Panc1 (cell line): ENCODE results near the gene FBXO27.

ENCODE experiments used
- CTCF ChIP-seq: fragments of 450-650 bp; IDR thresholded peaks from 2 replicates; pipeline ENCODE4 v1.5.1; 2017; ENCODE audit warnings: mild to moderate bottlenecking
- POLR2AphosphoS5 ChIP-seq: IDR thresholded peaks from 2 replicates; pipeline ENCODE4 v1.6.1; 2012; ENCODE audit warnings: mild to moderate bottlenecking, low read depth, low read length, moderate library complexity
- REST ChIP-seq, 2 experiments: IDR thresholded peaks; 2 replicates each; pipeline ENCODE4 v1.6.1; 2011 to 2012; ENCODE audit warnings: low read depth in 2 of 2, control low read depth in 1 of 2, low read length in 1 of 2, mild to moderate bottlenecking in 1 of 2, moderate library complexity in 1 of 2; ENCODE audit not compliant: insufficient read depth in 1 of 2
- SIN3A ChIP-seq: IDR thresholded peaks from 2 replicates; pipeline ENCODE4 v1.6.1; 2012; ENCODE audit warnings: low read depth, mild to moderate bottlenecking, low read length, moderate library complexity, borderline replicate concordance; ENCODE audit not compliant: insufficient read depth
- TCF7L2 ChIP-seq: IDR thresholded peaks from 2 replicates; pipeline ENCODE4 v1.6.1; 2011; ENCODE audit warnings: mild to moderate bottlenecking, low read depth, low read length, inconsistent platforms

- TF ChIP-seq CTCF (no peak), POLR2AphosphoS5 (no peak), REST (IDR thresholded peaks at IDR 0.05; ENCODE audit: insufficient read depth in 1 of 2, low read depth in 2 of 2, low read length in 1 of 2) (no peak), SIN3A (no peak), TCF7L2 (no peak)
Measured at GRCh38 chr19:39077323-39077722, 45.0 kb upstream of the FBXO27 start.
